ENCODE measurements around the gene ERP29.

DNA sequence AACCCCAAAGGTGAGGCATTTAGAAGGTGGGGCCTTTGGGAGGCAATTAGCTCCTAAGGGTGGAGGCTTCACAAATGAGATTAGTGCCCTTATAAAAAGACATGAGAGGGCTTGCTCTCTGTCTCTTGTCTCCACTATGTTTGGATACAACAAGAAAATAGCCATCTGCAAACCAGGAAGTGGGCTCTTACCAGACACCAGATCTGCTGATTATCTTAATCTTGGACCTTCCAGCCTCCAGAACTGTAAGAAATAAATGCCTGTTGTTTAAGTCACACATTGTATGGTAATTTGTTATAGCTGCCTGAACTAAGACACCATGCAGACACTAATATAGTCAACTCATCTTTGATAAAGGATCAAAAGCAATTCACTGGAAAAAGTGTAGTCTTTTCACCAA, 34.7 kb upstream of the ERP29 start:
- TF ChIP-seq, protein P1, sequence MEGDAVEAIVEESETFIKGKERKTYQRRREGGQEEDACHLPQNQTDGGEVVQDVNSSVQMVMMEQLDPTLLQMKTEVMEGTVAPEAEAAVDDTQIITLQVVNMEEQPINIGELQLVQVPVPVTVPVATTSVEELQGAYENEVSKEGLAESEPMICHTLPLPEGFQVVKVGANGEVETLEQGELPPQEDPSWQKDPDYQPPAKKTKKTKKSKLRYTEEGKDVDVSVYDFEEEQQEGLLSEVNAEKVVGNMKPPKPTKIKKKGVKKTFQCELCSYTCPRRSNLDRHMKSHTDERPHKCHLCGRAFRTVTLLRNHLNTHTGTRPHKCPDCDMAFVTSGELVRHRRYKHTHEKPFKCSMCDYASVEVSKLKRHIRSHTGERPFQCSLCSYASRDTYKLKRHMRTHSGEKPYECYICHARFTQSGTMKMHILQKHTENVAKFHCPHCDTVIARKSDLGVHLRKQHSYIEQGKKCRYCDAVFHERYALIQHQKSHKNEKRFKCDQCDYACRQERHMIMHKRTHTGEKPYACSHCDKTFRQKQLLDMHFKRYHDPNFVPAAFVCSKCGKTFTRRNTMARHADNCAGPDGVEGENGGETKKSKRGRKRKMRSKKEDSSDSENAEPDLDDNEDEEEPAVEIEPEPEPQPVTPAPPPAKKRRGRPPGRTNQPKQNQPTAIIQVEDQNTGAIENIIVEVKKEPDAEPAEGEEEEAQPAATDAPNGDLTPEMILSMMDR (conservative IDR thresholded peaks at IDR 0.05; ENCODE audit: low read length): no peak
- TF ChIP-seq EZH2phosphoT487 (IDR thresholded peaks at IDR 0.05; ENCODE audit: borderline replicate concordance): no peak
